Stimulated activated CD8-positive, alpha-beta memory T cell treated with anti-CD3 and anti-CD28 coated beads, Interleukin-12 subunit alpha, Interleukin-12 subunit beta, amount 100 ng/mL, for 1 hour (primary cell): Measurements from ENCODE around the gene HSD17B8.
"Not testable (repeated sequence)": the region's sequence is repeated elsewhere in the genome, so short reads cannot be mapped to it uniquely, and the experiment has no call there.

Experiments used
- DNase-seq: peaks from one replicate; pipeline ENCODE4 v3.0.0-alpha.2; 2020; ENCODE audit warnings: low read depth

HSD17B8 gene

GRCh38 chr6:33206027-33206863 lies 1.8 kb downstream of the HSD17B8 start:
- DNase-seq: no peak

DNA sequence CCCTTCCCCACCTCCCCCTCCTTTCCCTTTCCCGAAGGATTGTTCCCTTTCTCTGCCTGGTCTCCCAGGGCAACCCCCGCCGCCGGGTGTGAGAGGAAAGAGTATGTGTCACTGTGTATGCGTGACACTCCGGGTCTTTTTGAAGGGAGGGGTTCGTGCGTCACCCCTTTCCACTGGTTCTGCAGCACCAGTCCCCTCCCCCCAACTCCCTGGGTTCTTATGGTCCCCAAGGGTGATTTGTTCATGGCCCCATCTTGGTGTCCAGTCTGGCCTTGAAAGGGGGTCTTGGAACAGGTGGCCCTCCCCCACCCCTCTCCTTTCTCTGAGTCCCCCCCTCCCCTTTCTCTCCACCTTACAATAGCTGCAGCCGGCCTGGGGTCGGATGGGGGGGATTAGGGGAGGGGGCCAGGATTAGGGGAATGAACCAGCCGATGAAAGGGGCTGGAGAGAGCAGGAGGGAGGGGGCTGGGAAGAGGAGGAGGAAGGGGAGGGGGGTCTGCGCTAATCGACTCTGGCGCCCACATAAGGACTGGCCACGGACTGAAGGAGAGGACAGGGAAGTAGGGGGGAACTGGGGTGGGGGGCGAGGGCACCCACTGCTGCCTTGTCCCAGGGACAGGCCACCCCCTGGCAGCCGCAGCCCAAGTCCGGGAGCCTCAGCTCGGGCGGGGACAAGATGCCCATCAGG lies 2.6 kb downstream of the HSD17B8 start:
- DNase-seq: no peak

DNA sequence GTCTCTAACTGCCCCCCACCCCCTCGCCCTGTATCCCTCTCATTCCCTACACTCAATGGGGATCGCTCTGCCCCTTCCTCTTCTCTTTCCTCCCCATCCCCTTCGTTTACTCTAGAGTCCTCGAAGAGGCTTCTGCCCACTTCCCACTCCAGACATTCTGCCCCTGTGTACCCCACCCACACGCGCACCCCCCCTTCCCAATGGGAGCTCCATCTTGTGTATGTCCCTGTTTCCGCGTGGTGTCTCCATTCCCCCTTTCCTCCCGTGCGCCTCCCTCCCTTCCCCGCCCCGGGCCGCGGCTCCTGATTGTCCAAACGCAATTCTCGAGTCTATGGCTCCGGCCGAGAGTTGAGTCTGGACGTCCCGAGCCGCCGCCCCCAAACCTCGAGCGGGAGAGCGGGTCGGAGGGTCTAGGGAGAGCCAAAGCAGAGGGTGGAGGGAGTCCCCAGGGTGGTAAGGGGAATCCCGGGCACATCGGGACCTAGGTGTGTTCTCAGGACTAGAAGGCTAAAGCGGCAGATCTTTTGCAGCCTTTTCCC lies 3.2 kb downstream of the HSD17B8 start:
- DNase-seq: no peak

DNA sequence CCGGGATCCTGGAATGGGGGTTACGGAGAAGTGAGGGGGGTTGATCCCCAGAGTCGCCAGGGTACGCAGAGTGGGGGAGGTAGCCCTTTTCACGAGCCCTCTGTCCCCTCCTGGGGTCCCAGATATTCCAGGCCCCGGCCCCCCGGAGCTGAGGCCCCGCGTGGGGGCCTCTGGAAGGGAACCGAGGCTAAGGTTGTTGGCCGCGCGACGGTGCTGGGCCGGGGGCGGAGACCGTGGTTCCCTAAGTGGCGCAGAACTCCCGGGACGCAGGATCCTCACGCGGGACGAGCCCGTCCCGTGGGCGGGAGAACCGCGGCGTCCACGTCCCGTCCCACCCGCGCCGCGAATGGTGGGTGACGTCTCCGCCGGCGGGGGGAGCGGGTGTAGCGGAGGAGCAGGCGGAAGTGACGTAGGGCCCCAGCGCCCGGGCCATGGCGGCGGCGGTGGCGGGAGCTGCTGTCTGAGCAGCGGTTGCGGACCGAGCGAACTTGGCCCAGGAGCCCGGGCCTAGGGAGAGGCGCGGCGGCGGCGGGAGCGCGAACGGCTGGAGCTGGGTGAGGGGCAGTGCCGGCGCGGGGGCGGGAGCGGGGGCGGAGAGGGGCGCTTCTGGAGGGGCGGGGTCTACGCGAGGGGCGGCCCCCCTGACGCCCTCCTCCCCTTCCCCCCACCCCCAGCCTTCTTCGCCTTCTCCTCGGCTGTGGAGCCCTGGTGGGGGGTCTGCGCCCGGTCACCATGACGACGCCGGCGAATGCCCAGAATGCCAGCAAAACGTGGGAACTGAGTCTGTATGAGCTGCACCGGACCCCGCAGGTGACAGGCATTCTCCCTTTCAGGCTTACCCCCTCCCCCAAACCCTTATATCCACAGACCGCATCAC lies 3.9 kb downstream of the HSD17B8 start, which contains the start of gene RING1:
Gene RING1, plus strand, starts transcription at position 410 of the 877 bp plus-strand sequence. Its CDS starts 323 bp downstream, at position 733.
- peak; percentile 77 for DNase-seq

GRCh38 chr6:33209856-33210255 lies 5.4 kb downstream of the HSD17B8 start:
- no peak for DNase-seq

DNA sequence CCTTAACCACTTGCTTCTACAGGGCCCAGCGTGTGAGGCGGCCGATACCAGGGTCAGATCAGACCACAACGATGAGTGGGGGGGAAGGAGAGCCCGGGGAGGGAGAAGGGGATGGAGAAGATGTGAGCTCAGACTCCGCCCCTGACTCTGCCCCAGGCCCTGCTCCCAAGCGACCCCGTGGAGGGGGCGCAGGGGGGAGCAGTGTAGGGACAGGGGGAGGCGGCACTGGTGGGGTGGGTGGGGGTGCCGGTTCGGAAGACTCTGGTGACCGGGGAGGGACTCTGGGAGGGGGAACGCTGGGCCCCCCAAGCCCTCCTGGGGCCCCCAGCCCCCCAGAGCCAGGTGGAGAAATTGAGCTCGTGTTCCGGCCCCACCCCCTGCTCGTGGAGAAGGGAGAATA lies 6.7 kb downstream of the HSD17B8 start:
- no peak for DNase-seq

- no peak for DNase-seq
Measured at GRCh38 chr6:33211666-33212422, 7.4 kb downstream of the HSD17B8 start.

- no peak for DNase-seq
Measured at GRCh38 chr6:33212857-33213165, 8.4 kb downstream of the HSD17B8 start.

GRCh38 chr6:33213166-33213988 lies 8.9 kb downstream of the HSD17B8 start:
- DNase-seq: no peak

DNA sequence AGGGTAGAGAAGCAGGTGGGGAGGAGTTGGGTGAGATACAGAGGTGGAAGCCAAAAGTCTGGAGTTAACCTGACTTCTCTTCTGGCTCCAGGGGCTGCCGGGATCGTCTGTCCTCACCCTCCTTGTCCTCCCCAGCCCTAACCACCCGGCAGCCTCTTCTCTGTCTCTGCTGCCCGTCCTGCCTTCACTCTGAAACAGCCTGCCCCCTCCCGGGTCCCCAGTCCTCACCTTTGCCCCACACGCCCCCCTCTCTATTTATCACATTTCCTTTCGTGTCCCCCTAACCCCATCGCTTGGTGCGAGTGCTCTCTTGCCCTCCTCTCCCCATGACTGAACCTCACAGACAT lies 9.5 kb downstream of the HSD17B8 start:
- no peak for DNase-seq

DNA sequence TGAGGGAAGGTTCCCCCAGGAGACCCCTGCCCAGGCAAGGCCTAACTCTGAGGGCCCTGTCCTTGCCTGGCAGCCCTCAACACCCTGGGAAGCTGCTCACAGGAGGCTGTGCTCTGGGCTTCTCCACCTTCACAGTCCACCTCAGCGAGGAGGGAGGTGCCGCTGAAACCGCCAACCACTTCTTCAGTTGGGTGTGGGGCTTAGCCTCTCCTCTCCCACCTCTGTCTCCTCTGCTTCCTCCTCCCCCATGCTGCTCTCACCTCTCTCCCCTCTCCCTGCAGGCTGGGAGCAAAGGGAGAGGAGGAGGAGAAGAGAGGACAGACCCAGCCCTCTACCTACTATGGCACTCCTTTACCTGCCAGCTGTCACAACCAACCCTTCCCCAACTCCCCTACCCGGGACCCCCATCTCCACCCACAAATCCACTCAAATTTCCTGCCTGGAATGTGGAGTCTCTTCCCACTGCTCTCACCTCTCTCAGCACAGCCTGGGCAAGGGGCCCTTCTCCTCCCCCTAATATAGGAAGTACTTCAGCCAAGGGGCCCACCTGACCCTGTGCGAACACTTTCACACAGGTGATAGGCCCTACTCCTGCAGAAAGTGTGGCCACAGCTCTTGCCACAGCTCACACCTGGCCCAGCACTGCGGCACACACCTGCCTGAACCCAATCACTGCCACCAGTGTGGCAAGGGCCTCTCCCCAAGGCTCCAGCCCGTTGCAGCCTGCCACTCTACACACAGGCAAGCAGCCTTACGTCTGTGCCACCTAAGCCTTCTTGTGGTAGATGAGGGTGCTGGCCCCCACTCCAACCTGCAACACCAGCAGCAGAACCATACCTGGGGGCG lies 11.0 kb downstream of the HSD17B8 start:
- DNase-seq: no peak

DNA sequence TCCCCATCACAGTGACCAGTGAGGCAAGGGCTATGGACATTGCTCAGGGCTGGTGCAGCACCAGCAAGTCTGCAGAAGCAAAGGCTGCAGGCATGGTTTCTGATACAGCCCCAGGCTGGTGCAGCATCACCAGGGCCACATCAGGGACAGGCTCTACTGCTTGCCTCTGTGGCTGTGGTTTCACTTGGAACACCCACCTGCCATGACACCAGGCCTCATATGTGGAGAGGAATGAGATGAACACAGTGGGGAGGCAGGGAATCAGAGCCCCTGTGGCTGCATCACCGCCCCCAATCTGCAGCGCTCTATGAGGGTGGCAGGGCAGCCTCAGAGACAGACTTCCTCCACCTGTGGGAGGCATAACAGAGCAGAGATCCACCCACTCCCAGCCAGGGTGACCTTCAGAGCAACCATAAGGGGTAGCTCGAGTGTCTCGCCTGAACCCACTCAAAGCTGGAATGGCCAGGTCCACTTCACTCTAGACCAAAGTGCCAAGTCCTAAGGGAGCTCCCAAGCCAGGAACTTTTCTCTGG lies 11.7 kb downstream of the HSD17B8 start:
- DNase-seq: no peak

DNA sequence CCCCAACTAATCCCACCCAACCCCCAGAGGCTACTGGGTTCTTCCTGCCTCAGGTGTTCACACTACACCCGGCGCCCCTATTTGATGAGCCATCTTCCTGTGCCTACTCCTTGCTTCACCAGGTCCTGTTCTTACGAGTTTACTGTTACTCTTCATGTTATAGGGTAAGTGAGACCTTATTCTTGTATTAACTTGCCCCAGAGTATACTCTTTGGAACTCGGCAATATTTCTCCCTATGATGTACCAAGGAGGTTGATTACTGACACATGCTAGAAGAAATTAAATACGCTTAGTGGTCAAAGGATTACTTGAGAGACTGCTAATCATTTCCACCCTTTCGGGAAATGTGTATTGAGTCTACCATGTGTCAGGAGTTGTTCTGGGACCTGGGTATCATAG lies 12.8 kb downstream of the HSD17B8 start:
- DNase-seq: no peak

- DNase-seq: no peak
Measured at GRCh38 chr6:33217681-33218080, 13.2 kb downstream of the HSD17B8 start.

DNA sequence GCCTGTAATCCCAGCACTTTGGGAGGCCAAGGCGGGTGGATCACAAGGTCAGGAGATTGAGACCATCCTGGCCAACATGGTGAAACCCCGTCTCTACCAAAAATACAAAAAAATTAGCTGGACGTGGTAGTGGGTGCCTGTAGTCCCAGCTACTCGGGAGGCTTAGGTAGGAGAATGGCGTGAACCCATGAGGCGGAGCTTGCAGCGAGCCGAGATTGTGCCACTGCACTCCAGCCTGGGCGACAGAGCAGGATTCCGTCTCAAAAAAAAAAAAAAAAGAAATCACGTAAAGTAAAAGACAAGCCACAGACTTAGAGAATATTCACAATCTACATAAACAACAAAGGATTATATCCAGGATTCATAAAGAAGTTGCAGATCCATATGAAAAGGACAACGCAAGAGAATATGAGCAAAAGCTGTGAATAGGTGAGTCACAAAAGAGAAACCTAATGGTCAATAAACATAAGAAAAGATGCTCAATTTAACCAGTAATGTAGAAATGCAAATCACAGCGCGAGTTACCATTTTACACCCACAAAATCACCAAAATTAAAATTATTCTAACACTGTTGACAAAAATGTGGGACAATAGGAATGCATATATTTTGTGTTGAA lies 22.2 kb downstream of the HSD17B8 start:
- not testable (repeated sequence) for DNase-seq

DNA sequence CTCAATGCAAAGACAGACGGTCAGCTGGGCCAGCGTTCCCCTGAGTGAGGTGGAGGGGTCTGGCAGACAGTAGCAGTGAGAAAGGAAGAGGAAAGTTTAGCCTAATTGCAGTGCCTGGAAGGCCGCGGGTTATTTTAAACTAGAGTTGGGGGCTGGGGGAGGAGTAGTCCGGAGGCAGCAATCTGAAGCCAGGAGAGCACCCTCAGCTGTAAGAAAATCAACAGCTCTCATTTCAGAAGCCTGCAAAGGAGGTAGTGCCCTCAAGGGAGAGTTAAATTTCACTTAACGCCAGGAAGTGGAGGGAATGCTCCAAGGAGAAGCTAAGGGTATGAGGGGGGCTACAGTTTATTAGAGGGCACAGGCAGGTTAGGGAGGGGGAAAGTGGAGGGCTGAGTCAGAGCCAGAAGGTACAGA lies 30.8 kb downstream of the HSD17B8 start:
- DNase-seq: no peak

- no peak for DNase-seq
Measured at GRCh38 chr6:33236328-33236727, 31.9 kb downstream of the HSD17B8 start.

GRCh38 chr6:33236852-33237251 lies 32.4 kb downstream of the HSD17B8 start:
- no peak for DNase-seq

DNA sequence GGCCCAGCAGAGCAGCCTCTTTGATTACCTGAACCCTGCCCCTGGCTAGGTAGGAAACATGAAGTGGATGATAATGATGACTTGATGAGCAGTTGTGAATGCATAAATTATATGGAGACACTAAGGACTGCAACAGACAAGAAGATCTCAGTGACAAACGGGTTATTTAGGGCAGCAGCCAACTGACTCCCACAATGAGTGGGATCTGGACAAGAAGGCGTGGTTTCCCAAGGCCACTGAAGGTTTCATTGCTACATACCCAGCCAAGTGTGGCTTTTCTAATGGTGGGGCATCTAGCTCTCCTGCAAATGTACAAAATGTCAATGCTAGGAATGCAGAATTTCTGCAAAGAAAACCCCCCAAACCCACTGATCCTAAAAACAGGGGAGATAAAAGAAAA lies 33.3 kb downstream of the HSD17B8 start:
- DNase-seq: no peak
